ENCODE results near the gene MPDU1. TPM values are rescaled to one million over a fixed set of nuclear protein-coding genes. Genes with fewer than 3 reads are reported as not detected.

The MPDU1 gene
- total and polyA plus RNA-seq, 2 of the 13 experiments (the other 11 are each of a cell fraction or from before 2014, with no cell fraction given), result 112 to 167 TPM

- TF ChIP-seq POLR2G (IDR thresholded peaks at IDR 0.05; ENCODE audit: low read depth, low read length), result peak; percentile 76
- TF ChIP-seq, protein P1, sequence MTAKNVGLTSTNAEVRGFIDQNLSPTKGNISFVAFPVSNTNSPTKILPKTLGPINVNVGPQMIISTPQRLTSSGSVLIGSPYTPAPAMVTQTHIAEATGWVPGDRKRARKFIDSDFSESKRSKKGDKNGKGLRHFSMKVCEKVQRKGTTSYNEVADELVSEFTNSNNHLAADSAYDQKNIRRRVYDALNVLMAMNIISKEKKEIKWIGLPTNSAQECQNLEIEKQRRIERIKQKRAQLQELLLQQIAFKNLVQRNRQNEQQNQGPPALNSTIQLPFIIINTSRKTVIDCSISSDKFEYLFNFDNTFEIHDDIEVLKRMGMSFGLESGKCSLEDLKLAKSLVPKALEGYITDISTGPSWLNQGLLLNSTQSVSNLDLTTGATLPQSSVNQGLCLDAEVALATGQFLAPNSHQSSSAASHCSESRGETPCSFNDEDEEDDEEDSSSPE (CRISPR knock-in tag; IDR thresholded peaks at IDR 0.05), result 0 out of 2 replicates have a peak, but pooled peaks have one; percentile 32
- no peak for TF ChIP-seq BRCA1 (CRISPR knock-in tag; IDR thresholded peaks at IDR 0.05)
- TF ChIP-seq AGO2 (optimal IDR thresholded peaks at IDR 0.05; ENCODE audit: low read depth, low read length), result peak; percentile 69
- no peak for TF ChIP-seq ZNF407 (CRISPR knock-in tag; IDR thresholded peaks at IDR 0.05; ENCODE audit: not compliant biosample characterization)
Observed at GRCh38 chr17:7557775-7558543, 25.7 kb upstream of the MPDU1 start (continued).

All from HepG2 (cell line).